GM12873 (cell line): ENCODE results near the gene LCMT1.

ENCODE experiments used
- TF ChIP-seq, protein P1 (sequence below): IDR thresholded peaks from 2 replicates; pipeline ENCODE4 v1.5.1; 2012; ENCODE audit warnings: low read depth, mild to moderate bottlenecking, moderate library complexity, low read length, control low read depth; ENCODE audit not compliant: insufficient read depth; ENCODE audit errors: missing control alignments

The LCMT1 gene

DNA sequence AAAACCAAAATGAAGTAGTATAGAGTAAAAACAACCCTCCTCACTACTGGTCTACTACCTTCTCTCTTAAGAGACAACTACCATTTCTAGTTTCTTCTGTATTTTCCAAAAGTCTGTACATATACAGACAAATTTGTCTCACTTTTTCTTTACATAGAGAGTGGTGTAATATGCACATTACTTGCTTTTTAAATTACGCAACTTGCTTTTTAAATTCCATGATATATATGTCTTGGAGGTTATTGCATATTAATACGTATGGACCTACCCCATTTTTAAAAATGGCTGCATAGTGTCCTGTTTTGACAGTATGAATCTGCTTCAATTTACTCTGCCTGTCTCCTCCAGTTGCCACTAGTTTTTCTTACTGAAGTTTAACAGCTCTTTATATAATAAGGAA is 62.7 kb downstream of the LCMT1 start:
- TF ChIP-seq, protein P1, sequence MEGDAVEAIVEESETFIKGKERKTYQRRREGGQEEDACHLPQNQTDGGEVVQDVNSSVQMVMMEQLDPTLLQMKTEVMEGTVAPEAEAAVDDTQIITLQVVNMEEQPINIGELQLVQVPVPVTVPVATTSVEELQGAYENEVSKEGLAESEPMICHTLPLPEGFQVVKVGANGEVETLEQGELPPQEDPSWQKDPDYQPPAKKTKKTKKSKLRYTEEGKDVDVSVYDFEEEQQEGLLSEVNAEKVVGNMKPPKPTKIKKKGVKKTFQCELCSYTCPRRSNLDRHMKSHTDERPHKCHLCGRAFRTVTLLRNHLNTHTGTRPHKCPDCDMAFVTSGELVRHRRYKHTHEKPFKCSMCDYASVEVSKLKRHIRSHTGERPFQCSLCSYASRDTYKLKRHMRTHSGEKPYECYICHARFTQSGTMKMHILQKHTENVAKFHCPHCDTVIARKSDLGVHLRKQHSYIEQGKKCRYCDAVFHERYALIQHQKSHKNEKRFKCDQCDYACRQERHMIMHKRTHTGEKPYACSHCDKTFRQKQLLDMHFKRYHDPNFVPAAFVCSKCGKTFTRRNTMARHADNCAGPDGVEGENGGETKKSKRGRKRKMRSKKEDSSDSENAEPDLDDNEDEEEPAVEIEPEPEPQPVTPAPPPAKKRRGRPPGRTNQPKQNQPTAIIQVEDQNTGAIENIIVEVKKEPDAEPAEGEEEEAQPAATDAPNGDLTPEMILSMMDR: no peak

DNA sequence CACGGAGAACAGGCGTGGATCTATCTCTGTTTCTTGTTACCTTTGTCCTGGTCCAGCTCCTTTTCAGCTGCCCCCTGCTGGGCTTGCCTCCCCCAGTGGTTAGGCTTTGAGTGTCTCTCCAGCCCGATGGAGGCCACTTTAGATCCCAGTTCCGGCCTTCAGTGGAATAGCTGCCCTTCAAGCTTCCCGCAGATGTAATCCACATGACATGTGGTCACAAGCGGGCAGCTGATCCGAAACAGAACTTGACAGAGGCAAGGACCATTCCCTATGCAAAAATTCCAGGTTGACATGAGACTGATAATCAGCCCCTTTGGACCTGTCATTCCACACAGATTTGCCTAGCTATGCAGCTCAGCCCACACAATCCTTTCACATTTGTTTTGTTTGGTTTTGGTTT is 64.6 kb downstream of the LCMT1 start:
- TF ChIP-seq, protein P1: no peak

DNA sequence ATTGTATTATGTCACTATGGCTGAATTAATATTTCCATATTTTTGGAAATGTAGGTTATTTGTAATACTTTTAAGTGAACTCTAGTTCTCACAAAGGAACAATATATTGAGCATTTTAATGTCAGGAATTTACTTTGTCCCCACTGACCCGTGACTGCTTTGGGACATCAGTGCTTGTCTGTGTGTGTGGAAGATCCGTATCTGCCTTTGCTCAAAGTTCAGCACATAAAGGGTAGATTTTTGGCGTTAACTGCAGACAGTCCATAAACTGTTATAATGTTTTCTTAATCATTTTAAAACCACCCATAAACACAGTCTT is 65.9 kb downstream of the LCMT1 start:
- TF ChIP-seq, protein P1: no peak

DNA sequence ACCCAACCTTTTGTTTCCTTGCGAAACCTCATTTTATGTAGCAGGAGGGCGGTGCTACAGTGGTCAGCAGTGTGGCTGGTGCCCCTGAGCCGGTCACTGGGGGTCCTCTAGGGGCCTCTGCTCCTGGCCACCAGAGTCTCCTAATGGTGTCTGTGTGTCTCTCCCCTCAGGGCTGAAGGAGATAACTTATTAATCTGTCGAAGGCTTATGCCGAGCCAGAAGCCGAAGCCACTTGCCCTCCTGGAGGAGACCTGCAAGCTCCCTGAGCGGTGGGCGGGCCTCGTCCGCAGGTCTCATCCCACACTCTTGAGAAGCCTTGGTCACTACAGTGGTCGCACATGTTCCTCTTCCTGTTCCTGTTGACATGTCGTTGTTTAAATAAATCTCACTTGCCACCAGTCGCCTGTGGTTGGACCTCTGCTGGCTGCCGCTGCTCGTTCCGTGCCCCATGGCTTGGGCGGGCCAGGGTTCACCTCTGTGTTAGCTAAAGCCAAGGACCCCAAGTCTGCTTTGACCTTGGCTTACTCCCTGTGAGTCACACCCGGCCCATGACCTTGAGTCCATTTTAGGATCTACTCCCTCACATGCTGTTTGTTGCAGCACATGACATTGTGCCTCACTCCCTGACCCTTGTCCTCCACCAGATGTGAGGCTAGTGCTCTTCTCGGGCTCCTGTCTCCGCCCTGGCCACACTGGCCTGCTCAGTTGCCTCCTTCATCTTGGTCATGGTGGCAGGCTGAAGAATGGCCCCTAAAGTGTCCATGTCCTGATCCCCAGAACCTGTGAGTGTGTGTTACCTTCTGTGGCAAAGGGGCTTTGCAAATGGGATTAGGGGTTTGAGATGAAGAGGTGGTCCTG is 66.5 kb downstream of the LCMT1 start:
- TF ChIP-seq, protein P1: no peak

DNA sequence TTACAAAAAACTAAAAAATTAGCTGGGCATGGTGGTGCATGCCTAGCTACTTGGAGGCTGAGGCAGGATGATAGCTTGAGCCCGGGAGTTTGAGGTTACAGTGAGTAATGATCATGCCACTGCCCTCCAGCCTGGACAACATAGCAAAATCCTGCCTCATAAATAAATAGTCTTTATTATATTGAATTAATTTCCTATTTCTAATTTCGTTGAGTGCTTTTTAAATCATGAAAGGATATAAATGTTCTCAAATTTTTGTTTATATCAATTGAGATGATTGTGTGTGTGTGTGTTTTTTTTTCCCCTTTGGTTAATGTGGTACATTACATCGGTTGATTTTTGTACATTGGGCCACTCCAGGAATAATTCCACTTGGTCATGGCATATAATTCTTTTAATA is 73.2 kb downstream of the LCMT1 start:
- TF ChIP-seq, protein P1: no peak

DNA sequence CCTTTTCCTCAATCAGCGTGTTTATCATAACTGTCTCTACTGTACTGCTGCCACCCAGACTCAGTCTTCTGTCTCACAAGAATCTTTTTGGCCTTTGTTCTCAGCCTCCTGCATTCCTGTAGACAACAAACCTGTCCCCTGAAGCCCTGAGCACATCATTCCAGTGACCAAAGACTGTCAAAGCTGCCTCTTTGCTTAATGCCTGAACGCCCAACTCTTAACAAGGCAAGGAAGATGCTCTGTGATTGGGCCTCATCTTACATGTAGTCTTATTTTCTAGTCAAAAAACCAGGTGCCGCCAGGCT is 75.9 kb downstream of the LCMT1 start:
- TF ChIP-seq, protein P1: no peak

DNA sequence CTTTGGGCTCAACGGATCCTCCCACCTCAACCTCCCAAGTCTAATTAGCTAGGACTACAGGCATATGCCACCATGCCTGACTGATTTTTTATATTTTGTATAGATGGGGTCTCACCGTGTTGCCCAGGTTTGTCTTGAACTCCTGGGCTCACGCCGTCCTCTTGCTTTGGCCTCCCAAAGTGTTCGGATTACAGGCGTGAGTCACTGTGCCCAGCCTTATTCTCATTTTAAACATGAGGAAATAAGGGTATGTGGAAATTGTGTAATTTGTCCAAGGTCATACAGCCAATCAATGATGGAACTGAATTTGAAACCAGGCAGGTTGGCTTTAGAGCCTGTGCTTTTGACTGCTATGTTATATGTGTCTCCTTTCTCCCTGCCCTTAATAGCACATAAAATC is 77.8 kb downstream of the LCMT1 start:
- TF ChIP-seq, protein P1: no peak
